Measurements from ENCODE around the gene TTC21B.

TTC21B gene

DNA sequence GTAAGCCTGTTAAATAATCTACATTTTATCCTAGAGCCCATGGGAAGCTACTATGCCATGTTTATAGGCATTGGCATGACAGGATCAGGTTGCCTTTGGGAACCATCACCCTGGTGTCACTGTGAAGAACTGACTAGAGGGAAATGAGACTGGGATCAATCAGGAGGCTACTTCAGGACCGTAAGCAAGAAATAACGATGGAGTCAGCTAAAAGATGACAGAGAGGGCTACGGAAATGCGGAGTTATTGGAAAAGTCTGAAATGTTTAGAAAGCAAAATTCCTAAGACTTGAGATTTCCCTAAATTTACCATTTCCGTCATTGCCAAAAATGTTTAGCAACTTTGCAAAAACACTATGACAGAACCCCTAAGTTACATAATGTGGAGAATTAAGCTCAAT is 50.2 kb downstream of the TTC21B start:
- CTCF ChIA-PET, result interaction anchor here (1.0 to 1.8 kb wide), 9 partner anchors 9 to 51 kb away, joined by 3 to 6 read pairs (median 4); partner anchors contain the start of gene TTC21B
- no peak for TF ChIP-seq CTCF (IDR thresholded peaks at IDR 0.05; ENCODE audit: control extremely low read depth, extremely low read depth, low read depth, missing control alignments)
- POLR2A ChIA-PET, result no interaction called here
- no peak for DNase-seq (ENCODE audit: extremely low spot score)

- POLR2A ChIA-PET, result no interaction called here
- peak; percentile 23 for TF ChIP-seq CTCF (IDR thresholded peaks at IDR 0.05; ENCODE audit: control extremely low read depth, extremely low read depth, low read depth, missing control alignments)
- CTCF ChIA-PET, result interaction anchor here (1.0 to 2.0 kb wide), 6 partner anchors 11 to 52 kb away, joined by 3 to 8 read pairs (median 4); partner anchors contain the start of gene TTC21B
- no peak for DNase-seq (ENCODE audit: extremely low spot score)
Measured at GRCh38 chr2:165902934-165903333, 50.6 kb downstream of the TTC21B start.

- CTCF ChIA-PET, result interaction anchor here (1.3 to 2.0 kb wide), 3 partner anchors 10 to 29 kb away, joined by 3 to 8 read pairs (median 3); no protein-coding TSS in a partner anchor
- no peak for DNase-seq (ENCODE audit: extremely low spot score)
- TF ChIP-seq CTCF (IDR thresholded peaks at IDR 0.05; ENCODE audit: control extremely low read depth, extremely low read depth, low read depth, missing control alignments), result no peak
- POLR2A ChIA-PET, result no interaction called here
Measured at GRCh38 chr2:165901620-165902298, 51.8 kb downstream of the TTC21B start.

DNA sequence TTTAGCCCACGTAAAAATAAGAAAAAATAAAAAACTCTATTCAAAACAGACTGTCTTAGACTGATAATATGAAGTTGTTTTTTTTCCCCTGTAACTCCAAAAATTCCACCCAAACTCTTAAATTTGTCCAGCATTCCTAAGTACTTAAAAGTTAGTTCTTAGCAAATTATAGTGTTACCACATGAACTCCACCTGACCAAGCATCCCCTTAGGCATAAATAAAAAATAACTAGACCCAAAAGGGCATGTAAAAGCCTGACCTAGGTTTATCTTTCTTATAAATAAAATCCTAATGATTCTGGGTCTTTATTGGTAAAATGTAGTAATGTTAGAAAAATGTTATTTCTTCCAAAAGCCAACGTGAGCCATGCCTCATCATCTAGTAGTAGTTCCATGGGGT is 54.3 kb downstream of the TTC21B start:
- no peak for TF ChIP-seq CTCF (IDR thresholded peaks at IDR 0.05; ENCODE audit: control extremely low read depth, extremely low read depth, low read depth, missing control alignments)
- DNase-seq (ENCODE audit: extremely low spot score), result no peak
- POLR2A ChIA-PET, result no interaction called here
- CTCF ChIA-PET, result no interaction called here

GRCh38 chr2:165898381-165898780 is 55.2 kb downstream of the TTC21B start:
- POLR2A ChIA-PET, result no interaction called here
- TF ChIP-seq CTCF (IDR thresholded peaks at IDR 0.05; ENCODE audit: control extremely low read depth, extremely low read depth, low read depth, missing control alignments), result no peak
- CTCF ChIA-PET, result interaction anchor here (1.3 kb wide), 1 partner anchor 25 kb away, joined by 4 read pairs; no protein-coding TSS in a partner anchor
- DNase-seq (ENCODE audit: extremely low spot score), result no peak

DNA sequence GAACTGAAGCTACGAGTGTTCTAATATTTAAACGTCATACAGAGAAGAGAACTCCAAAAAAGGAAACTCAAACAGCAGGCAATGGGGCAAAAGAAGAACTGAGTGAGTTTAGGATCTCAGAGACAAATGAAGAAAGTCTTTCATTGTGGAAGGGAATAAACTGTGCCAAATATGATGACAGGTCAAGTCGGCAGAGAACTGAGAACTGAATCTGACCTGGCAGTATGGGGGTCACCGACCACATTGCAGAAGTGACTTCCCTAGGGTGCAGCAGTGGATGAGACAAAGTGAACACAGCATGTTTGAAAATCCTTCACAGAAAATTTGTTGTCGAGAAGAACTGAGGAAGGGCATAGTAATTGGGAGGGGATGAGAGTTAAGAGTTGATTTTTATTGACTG is 55.9 kb downstream of the TTC21B start:
- DNase-seq (ENCODE audit: extremely low spot score), result peak; percentile 13
- POLR2A ChIA-PET, result no interaction called here
- no peak for TF ChIP-seq CTCF (IDR thresholded peaks at IDR 0.05; ENCODE audit: control extremely low read depth, extremely low read depth, low read depth, missing control alignments)
- CTCF ChIA-PET, result interaction anchor here (1.3 kb wide), 1 partner anchor 24 kb away, joined by 4 read pairs; no protein-coding TSS in a partner anchor
